Body of pancreas (tissue), 4 donors: ENCODE results near the gene STK17A. TPM values are rescaled to one million over a fixed set of nuclear protein-coding genes. Genes with fewer than 3 reads are reported as not detected.
A peak's percentile ranks its signal among the peaks of the same experiment; 100 is the strongest.

ENCODE experiments used
- ATAC-seq: fragments of 150-250 bp; one replicate; pipeline ENCODE4 v1.9.1; 2016
- DNase-seq, 4 donors: peaks; one replicate each; pipeline ENCODE4 v3.0.0-alpha.2; 2019
- H3K27ac ChIP-seq, 4 donors: fragments of 200-600 bp; sonication (generic); 1 replicate in 3 of 4; 2 replicates in 1 of 4; pipeline versions ENCODE4 v1.5.1 to v1.6.1; 2016 to 2019; ENCODE audit warnings: mild to moderate bottlenecking in 1 of 4, mixed read lengths in 1 of 4, moderate library complexity in 1 of 4
- H3K27me3 ChIP-seq, 2 donors: fragments of 200-600 bp; sonication (generic); one replicate each; pipeline ENCODE4 v1.6.0; 2016; ENCODE audit warnings: mild to moderate bottlenecking in 1 of 2
- H3K36me3 ChIP-seq, 2 donors: fragments of 200-600 bp; sonication (generic); replicated peaks in 1 of 2; 2 replicates each; pipeline ENCODE4 v1.5.1; 2016; ENCODE audit warnings: low read depth in 2 of 2; ENCODE audit not compliant: insufficient read depth in 1 of 2
- H3K4me1 ChIP-seq: fragments of 200-600 bp; sonication (generic); one replicate; pipeline ENCODE4 v1.6.0; 2016
- H3K4me3 ChIP-seq, 2 donors: fragments of 200-600 bp; sonication (generic); 1 replicate in 1 of 2; 2 replicates in 1 of 2; pipeline ENCODE4 v1.5.1; 2016 to 2019
- H3K9me3 ChIP-seq, 3 donors: fragments of 200-600 bp; sonication (generic); 1 replicate in 2 of 3; 2 replicates in 1 of 3; pipeline ENCODE4 v1.5.1; 2016
- POLR2A ChIP-seq, 3 donors: fragments of 450-650 bp; IDR thresholded peaks; one replicate each; pipeline ENCODE4 v1.6.1; 2016; ENCODE audit warnings: antibody characterized with exemption in 3 of 3, mild to moderate bottlenecking in 2 of 3
- WGBS, 2 donors: methylation state at CpG; one replicate each; pipeline ENCODE4 v1.1.5; 2017; 5-methylcytosine and 5-hydroxymethylcytosine counted together
- intact Hi-C: fragments of 100-400 bp; cut with DNase I; formaldehyde crosslinking; loops from one replicate; pipeline ENCODE4 v1.15.1; 2023
- total RNA-seq, 2 donors: library from RNA; depleted of rRNA; stranded (reverse); fragments of >200 nt; gene quantifications; one replicate each; pipeline ENCODE4 v1.1.0, GENCODE V29; 2016
- TF ChIP-seq, protein P1 (sequence below), 7 experiments: fragments of 450-650 bp in 4 of 7; fragments of 200-600 bp in 3 of 7; sonication (generic) in 3 of 7; IDR thresholded peaks; one replicate each; pipeline ENCODE4 v1.5.1; 2016 to 2019; ENCODE audit warnings: antibody characterized with exemption in 7 of 7

STK17A gene
- total RNA-seq, 2 donors from 2014 or later: 8.6 to 18.7 TPM

DNA sequence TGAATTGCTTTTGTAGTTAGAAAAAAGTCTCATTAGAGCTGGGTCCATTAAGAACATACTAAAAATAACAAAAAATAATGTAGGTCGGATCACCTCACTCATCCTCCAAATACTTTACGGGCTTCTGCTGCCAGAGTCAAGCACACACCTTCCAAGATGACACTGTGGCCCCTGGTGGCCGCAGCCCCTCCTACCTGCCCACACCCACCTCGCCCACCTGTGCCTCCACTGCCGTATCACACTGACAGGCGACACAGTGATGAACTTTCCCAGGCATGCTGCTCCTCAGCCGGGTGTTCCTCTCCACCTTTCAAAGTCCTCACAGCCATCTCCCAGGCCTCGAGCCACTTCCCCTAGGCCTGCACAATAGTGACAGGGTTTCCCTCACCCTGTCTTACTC is 60.9 kb downstream of the STK17A start:
- intact Hi-C loops: no loop called here
- DNase-seq (no peak), ATAC-seq (no peak)
- Histone ChIP-seq H3K27me3 (no peaks in the 10 kb centered on the region), H3K4me3 (no peak overlapping the region), H3K4me1 (peaks cover 52% of the 10 kb centered on the region), H3K9me3 (no peaks in the 10 kb centered on the region), H3K36me3 (no peaks in the 10 kb centered on the region), H3K27ac (no peak overlapping the region)
- 71% methylated on average over 8 of the region's 8 CpGs for WGBS, 2 donors
- TF ChIP-seq, protein P1, sequence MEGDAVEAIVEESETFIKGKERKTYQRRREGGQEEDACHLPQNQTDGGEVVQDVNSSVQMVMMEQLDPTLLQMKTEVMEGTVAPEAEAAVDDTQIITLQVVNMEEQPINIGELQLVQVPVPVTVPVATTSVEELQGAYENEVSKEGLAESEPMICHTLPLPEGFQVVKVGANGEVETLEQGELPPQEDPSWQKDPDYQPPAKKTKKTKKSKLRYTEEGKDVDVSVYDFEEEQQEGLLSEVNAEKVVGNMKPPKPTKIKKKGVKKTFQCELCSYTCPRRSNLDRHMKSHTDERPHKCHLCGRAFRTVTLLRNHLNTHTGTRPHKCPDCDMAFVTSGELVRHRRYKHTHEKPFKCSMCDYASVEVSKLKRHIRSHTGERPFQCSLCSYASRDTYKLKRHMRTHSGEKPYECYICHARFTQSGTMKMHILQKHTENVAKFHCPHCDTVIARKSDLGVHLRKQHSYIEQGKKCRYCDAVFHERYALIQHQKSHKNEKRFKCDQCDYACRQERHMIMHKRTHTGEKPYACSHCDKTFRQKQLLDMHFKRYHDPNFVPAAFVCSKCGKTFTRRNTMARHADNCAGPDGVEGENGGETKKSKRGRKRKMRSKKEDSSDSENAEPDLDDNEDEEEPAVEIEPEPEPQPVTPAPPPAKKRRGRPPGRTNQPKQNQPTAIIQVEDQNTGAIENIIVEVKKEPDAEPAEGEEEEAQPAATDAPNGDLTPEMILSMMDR (IDR thresholded peaks at IDR 0.05): no peak
- TF ChIP-seq POLR2A (IDR thresholded peaks at IDR 0.05): no peak

DNA sequence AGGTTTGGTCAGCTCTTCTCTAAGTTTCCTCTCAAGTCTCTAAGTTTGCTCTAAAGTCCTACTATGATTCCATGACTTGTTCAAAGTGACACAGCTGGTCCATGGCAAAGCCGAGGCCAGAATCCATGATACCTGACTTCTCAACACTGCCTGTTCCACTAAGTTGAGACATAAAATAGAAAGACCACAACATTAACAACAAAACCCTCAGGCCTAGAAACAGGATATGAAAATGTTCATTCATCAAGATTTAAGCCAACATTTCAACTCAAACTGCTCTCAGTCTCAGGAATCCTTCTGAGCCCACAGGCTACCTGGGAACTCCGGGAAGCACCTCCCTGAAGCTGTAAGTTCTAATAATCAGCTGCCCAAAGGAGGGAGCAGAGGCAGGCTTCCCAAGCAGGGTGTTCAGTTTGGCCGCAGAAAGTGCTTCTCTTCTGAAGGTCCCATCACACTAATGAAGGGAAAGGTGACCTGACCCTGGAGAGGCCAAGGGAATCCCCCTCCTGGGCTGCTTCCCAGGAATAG is 62.9 kb downstream of the STK17A start:
- H3K9me3 ChIP-seq: no peaks in the 10 kb centered on the region
- H3K4me3 ChIP-seq: no peak overlapping the region
- no peak for DNase-seq
- peak overlapping the region in 3 of 4 donors; percentile 79 to 90 (median 84) for H3K27ac ChIP-seq
- TF ChIP-seq, protein P1 (IDR thresholded peaks at IDR 0.05): no peak
- TF ChIP-seq POLR2A (IDR thresholded peaks at IDR 0.05): no peak
- intact Hi-C loops: no loop called here
- H3K27me3 ChIP-seq: no peaks in the 10 kb centered on the region
- H3K36me3 ChIP-seq: no peaks in the 10 kb centered on the region
- no peak for ATAC-seq
- WGBS, 2 donors: 82 to 84% methylated on average over 3 of the region's 3 CpGs
- H3K4me1 ChIP-seq: peaks cover 56% of the 10 kb centered on the region

DNA sequence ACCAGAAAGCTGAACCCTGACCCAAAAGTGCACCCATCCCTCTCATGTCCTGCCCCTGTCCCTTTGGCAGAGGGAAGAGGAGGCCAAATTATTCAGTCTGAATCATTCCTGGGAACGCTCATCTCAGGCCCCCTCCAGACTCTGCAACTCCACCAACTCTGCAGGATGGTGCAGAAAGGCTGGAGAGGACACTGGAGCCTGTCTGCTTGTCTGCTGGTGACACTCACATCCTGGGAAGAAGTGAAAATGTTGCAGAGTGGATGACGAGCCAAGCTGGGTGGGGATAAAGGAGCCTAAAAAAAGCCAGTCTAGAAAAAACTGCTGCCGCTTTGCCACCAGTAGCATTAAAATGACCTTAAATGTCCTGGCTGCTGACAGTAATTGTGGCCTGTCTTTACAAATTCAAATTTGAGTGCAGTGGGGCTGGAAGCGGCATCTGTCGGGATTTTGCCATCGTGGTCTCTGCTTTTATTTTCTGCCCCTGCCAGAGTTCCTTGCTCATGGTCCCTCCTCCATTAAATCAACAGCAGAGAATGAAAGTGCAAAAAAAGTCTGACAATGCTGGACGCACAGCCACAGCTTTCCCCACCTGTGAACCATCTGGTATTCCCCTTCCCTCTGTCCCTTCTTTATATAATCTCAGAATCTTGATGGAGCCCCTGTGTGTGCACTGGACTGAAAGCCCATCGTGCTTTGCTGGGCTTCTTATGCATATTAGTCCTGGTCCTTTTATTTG is 63.9 kb downstream of the STK17A start:
- Histone ChIP-seq H3K4me1 (peaks cover 59% of the 10 kb centered on the region), H3K4me3 (no peak overlapping the region), H3K27ac (peak overlapping the region; percentile 52 to 90 (median 82)), H3K27me3 (no peaks in the 10 kb centered on the region), H3K36me3 (no peaks in the 10 kb centered on the region), H3K9me3 (no peaks in the 10 kb centered on the region)
- no peak for DNase-seq
- intact Hi-C loops: no loop called here
- no peak for ATAC-seq
- 70 to 71% methylated on average over 8 of the region's 8 CpGs for WGBS, 2 donors
- TF ChIP-seq, protein P1 (IDR thresholded peaks at IDR 0.05): no peak
- no peak for TF ChIP-seq POLR2A (IDR thresholded peaks at IDR 0.05)

DNA sequence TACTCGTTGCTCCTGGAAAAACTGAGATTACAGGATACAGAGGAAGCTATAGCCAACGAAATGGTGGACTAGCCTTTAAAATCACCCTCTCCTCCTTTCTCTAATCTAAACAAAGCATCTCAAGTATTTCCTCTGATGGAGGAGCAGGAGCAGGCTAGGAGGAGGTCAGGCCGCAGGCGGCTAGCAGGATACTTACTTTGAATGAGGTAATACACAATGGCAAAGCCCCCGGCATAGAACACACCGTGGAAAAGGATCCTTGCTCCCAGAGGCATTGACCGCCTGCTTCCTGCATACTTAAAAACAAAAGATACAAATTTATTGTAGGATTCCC is 64.4 kb downstream of the STK17A start:
- Histone ChIP-seq H3K4me3 (no peak overlapping the region), H3K9me3 (no peaks in the 10 kb centered on the region), H3K4me1 (peaks cover 63% of the 10 kb centered on the region), H3K27ac (peak overlapping the region; percentile 52 to 90 (median 82)), H3K36me3 (no peaks in the 10 kb centered on the region), H3K27me3 (no peaks in the 10 kb centered on the region)
- DNase-seq (no peak), ATAC-seq (no peak)
- TF ChIP-seq, protein P1 (IDR thresholded peaks at IDR 0.05): no peak
- TF ChIP-seq POLR2A (IDR thresholded peaks at IDR 0.05): no peak
- intact Hi-C loops: no loop called here
- 39 to 55% methylated on average over 7 of the region's 7 CpGs for WGBS, 2 donors
